HepG2 (cell line): Measurements from ENCODE around the gene TRPV4. TPM values are rescaled to one million over a fixed set of nuclear protein-coding genes. Genes with fewer than 3 reads are reported as not detected.

Experiments
- EHMT2 ChIP-seq: fragments of 200-600 bp; sonication (generic); IDR thresholded peaks from 2 replicates; pipeline ENCODE4 v1.7.0; 2017; ENCODE audit warnings: antibody characterized with exemption, low read depth, low read length, borderline replicate concordance
- FOXA1 ChIP-seq, 2 experiments: fragments of 450-650 bp in 1 of 2; sonication (generic) in 1 of 2; formaldehyde crosslinking in 1 of 2; IDR thresholded peaks; 2 replicates each; pipeline versions ENCODE4 v1.4.0 to v1.6.1; 2016 to 2020; ENCODE audit warnings: missing genetic modification reagents in 1 of 2
- HNF4A ChIP-seq: sonication (generic); formaldehyde crosslinking; IDR thresholded peaks from 2 replicates; pipeline ENCODE4 v1.4.0; 2020; ENCODE audit warnings: missing genetic modification reagents
- HNRNPH1 ChIP-seq: fragments of 200-400 bp; formaldehyde crosslinking; optimal IDR thresholded peaks from 2 replicates; pipeline ENCODE3; 2017; ENCODE audit warnings: mild to moderate bottlenecking, low read depth, low read length
- KAT2B ChIP-seq: fragments of 150-350 bp; IDR thresholded peaks from 2 replicates; pipeline ENCODE4 v1.6.1; 2014; ENCODE audit warnings: low read depth, low read length, borderline replicate concordance
- KLF9 ChIP-seq: IDR thresholded peaks from 2 replicates; pipeline ENCODE4 v1.6.1; 2016; ENCODE audit warnings: low read depth
- MIER2 ChIP-seq: IDR thresholded peaks from 2 replicates; pipeline ENCODE4 v1.6.1; 2016; ENCODE audit warnings: missing biosample characterization, missing genetic modification reagents
- MLLT10 ChIP-seq: sonication (generic); formaldehyde crosslinking; IDR thresholded peaks from 2 replicates; pipeline ENCODE4 v1.4.0; 2020; ENCODE audit warnings: missing genetic modification reagents
- MNT ChIP-seq: fragments of 450-650 bp; IDR thresholded peaks from 2 replicates; pipeline ENCODE4 v1.6.1; 2016
- MTA1 ChIP-seq: sonication (generic); formaldehyde crosslinking; IDR thresholded peaks from 2 replicates; pipeline ENCODE4 v1.4.0; 2020; ENCODE audit warnings: missing genetic modification reagents, mild to moderate bottlenecking, borderline replicate concordance
- RAD21 ChIP-seq: fragments of 450-650 bp; formaldehyde crosslinking; IDR thresholded peaks from 2 replicates; pipeline ENCODE4 v1.5.0; 2020; ENCODE audit warnings: mild to moderate bottlenecking
- RFXANK ChIP-seq: IDR thresholded peaks from 2 replicates; pipeline ENCODE4 v1.6.1; 2016
- SAP130 ChIP-seq: IDR thresholded peaks from 2 replicates; pipeline ENCODE4 v1.6.1; 2016; ENCODE audit warnings: low read depth
- TEAD3 ChIP-seq: optimal IDR thresholded peaks from 2 replicates; pipeline ENCODE3; 2016; ENCODE audit warnings: borderline replicate concordance
- U2AF1 ChIP-seq: fragments of 200-400 bp; formaldehyde crosslinking; optimal IDR thresholded peaks from 2 replicates; pipeline ENCODE3; 2017; ENCODE audit warnings: mild to moderate bottlenecking, low read depth, low read length
- XBP1 ChIP-seq: sonication (generic); formaldehyde crosslinking; IDR thresholded peaks from 2 replicates; pipeline ENCODE4 v1.5.0; 2020; ENCODE audit warnings: missing genetic modification reagents
- ZBTB38 ChIP-seq: sonication (generic); formaldehyde crosslinking; IDR thresholded peaks from 2 replicates; pipeline ENCODE4 v1.5.1; 2020; ENCODE audit warnings: mild to moderate bottlenecking, missing genetic modification reagents
- ZGPAT ChIP-seq: IDR thresholded peaks from 2 replicates; pipeline ENCODE4 v1.6.1; 2016; ENCODE audit warnings: mild to moderate bottlenecking
- ZNF33B ChIP-seq: sonication (generic); formaldehyde crosslinking; IDR thresholded peaks from 2 replicates; pipeline ENCODE4 v1.5.1; 2020; ENCODE audit warnings: mild to moderate bottlenecking, missing genetic modification reagents
- ZNF660 ChIP-seq: sonication (generic); formaldehyde crosslinking; IDR thresholded peaks from 2 replicates; pipeline ENCODE4 v1.5.1; 2020; ENCODE audit warnings: mild to moderate bottlenecking, low read depth, missing genetic modification reagents, borderline replicate concordance
- ZNF878 ChIP-seq: sonication (generic); formaldehyde crosslinking; IDR thresholded peaks from 2 replicates; pipeline ENCODE4 v1.8.1; 2023; ENCODE audit warnings: mild to moderate bottlenecking, missing genetic modification reagents, moderate library complexity
- polyA plus RNA-seq, 8 experiments: library from polyadenylated mRNA; depleted of rRNA in 3 of 8; stranded (reverse) in 7 of 8; unstranded in 1 of 8; fragments of >200 nt; fragmentation: Illumina TruSeq in 4 of 8; extraction: Trizol in 4 of 8; gene quantifications; 2 replicates each; pipeline versions ENCODE4 v1.2.1 to v1.2.3, GENCODE V29; 2011 to 2016; ENCODE audit warnings: low read depth in 4 of 8, missing spikeins in 1 of 8, mixed read lengths in 1 of 8; ENCODE audit not compliant: insufficient read depth in 1 of 8
- total RNA-seq, 5 experiments: library from RNA; depleted of rRNA; stranded (reverse); fragments of >200 nt; fragmentation: Illumina TruSeq; extraction: Trizol; gene quantifications; 2 replicates each; pipeline ENCODE4 v1.2.3, GENCODE V29; 2016; ENCODE audit warnings: low read depth in 1 of 5
- TF ChIP-seq, protein P1 (sequence below): sonication (generic); formaldehyde crosslinking; IDR thresholded peaks from 2 replicates; pipeline ENCODE4 v1.5.0; 2020; ENCODE audit warnings: missing genetic modification reagents
- TF ChIP-seq, protein P2 (sequence below): IDR thresholded peaks from 2 replicates; pipeline ENCODE4 v1.6.1; 2016; ENCODE audit warnings: missing compliant biosample characterization, missing genetic modification reagents, borderline replicate concordance
- TF ChIP-seq, protein P3 (sequence below): sonication (generic); formaldehyde crosslinking; IDR thresholded peaks from 2 replicates; pipeline ENCODE4 v1.4.0; 2020; ENCODE audit warnings: missing genetic modification reagents

TRPV4 gene
- total and polyA plus RNA-seq, 2 of the 13 experiments (the other 11 are each of a cell fraction or from before 2014, with no cell fraction given): 0.66 to 4.7 TPM

DNA sequence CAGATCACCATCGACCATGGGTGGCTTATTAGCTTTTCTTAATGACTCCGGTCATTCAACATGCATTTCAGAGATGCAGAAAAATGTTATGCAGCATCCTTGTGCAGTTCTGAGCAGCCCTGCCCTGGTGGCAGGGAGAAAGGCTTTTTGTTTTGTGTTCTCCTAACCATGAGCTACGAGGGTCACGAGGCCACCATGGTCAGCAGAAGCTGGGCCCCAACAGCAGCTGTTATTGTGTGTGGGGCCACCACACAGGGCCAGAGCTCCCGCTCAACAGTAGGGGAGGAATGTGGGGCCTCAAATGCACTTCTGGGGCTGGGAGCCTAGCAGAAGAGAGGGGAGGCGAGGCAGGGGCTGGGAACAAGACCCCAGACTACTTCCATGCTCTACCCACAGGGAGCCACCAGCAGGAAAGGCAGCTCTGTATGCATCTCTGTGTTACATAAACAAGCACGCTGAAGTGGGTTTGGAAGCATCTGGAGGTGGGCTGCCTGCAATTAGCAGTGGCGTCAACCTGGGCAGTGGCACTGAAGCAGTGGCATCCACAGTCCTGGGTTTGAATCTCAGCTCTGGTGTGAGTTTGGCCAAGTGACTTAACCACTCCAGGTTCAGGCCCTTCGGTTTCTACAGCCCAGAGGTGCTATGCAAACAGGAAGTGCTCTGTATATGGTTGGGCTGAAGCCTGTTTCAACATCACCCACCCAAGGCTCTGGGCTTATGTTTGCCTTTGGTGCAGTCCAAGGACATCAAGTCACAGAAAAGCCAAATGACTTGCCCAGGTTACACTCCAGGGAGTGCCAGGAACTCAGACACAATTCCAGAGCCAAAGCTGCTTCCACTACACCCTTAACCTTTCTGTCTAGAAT lies 30.9 kb upstream of the TRPV4 start (continued):
- TF ChIP-seq FOXA1 (IDR thresholded peaks at IDR 0.05): no peak
- TF ChIP-seq FOXA1 (CRISPR knock-in tag; IDR thresholded peaks at IDR 0.05): peak; percentile 94
- TF ChIP-seq XBP1 (CRISPR knock-in tag): no peak
- TF ChIP-seq, protein P1, sequence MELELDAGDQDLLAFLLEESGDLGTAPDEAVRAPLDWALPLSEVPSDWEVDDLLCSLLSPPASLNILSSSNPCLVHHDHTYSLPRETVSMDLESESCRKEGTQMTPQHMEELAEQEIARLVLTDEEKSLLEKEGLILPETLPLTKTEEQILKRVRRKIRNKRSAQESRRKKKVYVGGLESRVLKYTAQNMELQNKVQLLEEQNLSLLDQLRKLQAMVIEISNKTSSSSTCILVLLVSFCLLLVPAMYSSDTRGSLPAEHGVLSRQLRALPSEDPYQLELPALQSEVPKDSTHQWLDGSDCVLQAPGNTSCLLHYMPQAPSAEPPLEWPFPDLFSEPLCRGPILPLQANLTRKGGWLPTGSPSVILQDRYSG (CRISPR knock-in tag): no peak
- no peak for TF ChIP-seq ZNF660 (CRISPR knock-in tag)
- TF ChIP-seq ZNF33B (CRISPR knock-in tag): no peak
- no peak for TF ChIP-seq KLF9 (CRISPR knock-in tag)
- TF ChIP-seq MIER2 (CRISPR knock-in tag): no peak
- TF ChIP-seq RAD21 (CRISPR knock-in tag): peak; percentile 9; the same call in 1 of the 2 replicates
- peak; percentile 75 for TF ChIP-seq MTA1
- peak; percentile 49; the same call in 1 of the 2 replicates for TF ChIP-seq ZNF878
- no peak for TF ChIP-seq KAT2B
- no peak for TF ChIP-seq RFXANK (CRISPR knock-in tag)
- no peak; the same call in 1 of the 2 replicates for TF ChIP-seq EHMT2
- TF ChIP-seq, protein P2, sequence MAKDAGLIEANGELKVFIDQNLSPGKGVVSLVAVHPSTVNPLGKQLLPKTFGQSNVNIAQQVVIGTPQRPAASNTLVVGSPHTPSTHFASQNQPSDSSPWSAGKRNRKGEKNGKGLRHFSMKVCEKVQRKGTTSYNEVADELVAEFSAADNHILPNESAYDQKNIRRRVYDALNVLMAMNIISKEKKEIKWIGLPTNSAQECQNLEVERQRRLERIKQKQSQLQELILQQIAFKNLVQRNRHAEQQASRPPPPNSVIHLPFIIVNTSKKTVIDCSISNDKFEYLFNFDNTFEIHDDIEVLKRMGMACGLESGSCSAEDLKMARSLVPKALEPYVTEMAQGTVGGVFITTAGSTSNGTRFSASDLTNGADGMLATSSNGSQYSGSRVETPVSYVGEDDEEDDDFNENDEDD (CRISPR knock-in tag): peak; percentile 10; the same call in 1 of the 2 replicates
- TF ChIP-seq MNT: no peak
- TF ChIP-seq HNRNPH1: no peak
- TF ChIP-seq ZGPAT: peak; percentile 73
- peak; percentile 85 for TF ChIP-seq HNF4A (CRISPR knock-in tag)
- peak; percentile 79 for TF ChIP-seq TEAD3 (CRISPR knock-in tag)
- 0 out of 2 replicates have a peak, but pooled peaks have one; percentile 11 for TF ChIP-seq ZBTB38 (CRISPR knock-in tag)
- no peak for TF ChIP-seq MLLT10 (CRISPR knock-in tag)
- no peak for TF ChIP-seq U2AF1
- TF ChIP-seq SAP130 (CRISPR knock-in tag): peak; percentile 87
- TF ChIP-seq, protein P3, sequence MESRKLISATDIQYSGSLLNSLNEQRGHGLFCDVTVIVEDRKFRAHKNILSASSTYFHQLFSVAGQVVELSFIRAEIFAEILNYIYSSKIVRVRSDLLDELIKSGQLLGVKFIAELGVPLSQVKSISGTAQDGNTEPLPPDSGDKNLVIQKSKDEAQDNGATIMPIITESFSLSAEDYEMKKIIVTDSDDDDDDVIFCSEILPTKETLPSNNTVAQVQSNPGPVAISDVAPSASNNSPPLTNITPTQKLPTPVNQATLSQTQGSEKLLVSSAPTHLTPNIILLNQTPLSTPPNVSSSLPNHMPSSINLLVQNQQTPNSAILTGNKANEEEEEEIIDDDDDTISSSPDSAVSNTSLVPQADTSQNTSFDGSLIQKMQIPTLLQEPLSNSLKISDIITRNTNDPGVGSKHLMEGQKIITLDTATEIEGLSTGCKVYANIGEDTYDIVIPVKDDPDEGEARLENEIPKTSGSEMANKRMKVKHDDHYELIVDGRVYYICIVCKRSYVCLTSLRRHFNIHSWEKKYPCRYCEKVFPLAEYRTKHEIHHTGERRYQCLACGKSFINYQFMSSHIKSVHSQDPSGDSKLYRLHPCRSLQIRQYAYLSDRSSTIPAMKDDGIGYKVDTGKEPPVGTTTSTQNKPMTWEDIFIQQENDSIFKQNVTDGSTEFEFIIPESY (CRISPR knock-in tag): peak; percentile 37; the same call in 1 of the 2 replicates
